Karpas-422 (cell line): Measurements from ENCODE around the gene LEMD1. TPM values are rescaled to one million over a fixed set of nuclear protein-coding genes. Genes with fewer than 3 reads are reported as not detected.

Experiments used
- small RNA-seq: library from RNA; depleted of rRNA; stranded (forward); fragments of <200 nt; gene quantifications from one replicate; pipeline ENCODE3, GENCODE V24; 2014
- total RNA-seq: library from RNA; depleted of rRNA; stranded (reverse); fragments of >200 nt; shearing (Covaris generic); gene quantifications from 2 replicates; pipeline ENCODE4 v1.2.3, GENCODE V29; 2014; ENCODE audit warnings: low replicate concordance; rRNA removed

Gene LEMD1
- total RNA-seq, 1 experiment from 2014 or later: not detected

Small RNA genes lying within 50 kb of the gene (small RNA-seq; reads per million reads assigned to genes)
- not detected for gene MIR135B
- not detected for gene SNRPGP10

Other genes starting within 250 kb of the LEMD1 start
- 1.5 and 1.6 TPM in 2 replicates for gene DSTYK, start 210.4 kb downstream of the LEMD1 start, total RNA-seq
- gene TMCC2, start 194.1 kb downstream of the LEMD1 start, total RNA-seq: 0.89 and 1.3 TPM in 2 replicates
- 1.4 TPM in 2 replicates for gene NUAK2, start 100.3 kb downstream of the LEMD1 start, total RNA-seq
- gene KLHDC8A, start 65.1 kb downstream of the LEMD1 start, total RNA-seq: not detected in 2 replicates
- not detected in 2 replicates for gene BLACAT1, start 34.0 kb upstream of the LEMD1 start, total RNA-seq
- gene CDK18, start 82.6 kb upstream of the LEMD1 start, total RNA-seq: 0.45 TPM in 1 of 2 replicates, not detected in the other
- 24.4 and 57.3 TPM in 2 replicates for gene ELK4, start 210.0 kb upstream of the LEMD1 start, total RNA-seq